Right lung (tissue), 5 donors: ENCODE results near the gene SPG11. TPM values are rescaled to one million over a fixed set of nuclear protein-coding genes. Genes with fewer than 3 reads are reported as not detected.

Experiments
- DNase-seq, 2 donors: peaks; one replicate each; pipeline ENCODE4 v3.0.0-alpha.2; 2013
- polyA plus RNA-seq, 5 donors: library from polyadenylated mRNA; unstranded; fragments of 120-200 nt; gene quantifications; one replicate each; pipeline versions ENCODE4 v1.2.1 to v1.2.3, GENCODE V29; 2013; ENCODE audit warnings: inconsistent platforms in 1 of 5, low replicate concordance in 1 of 5; ENCODE audit not compliant: insufficient read length in 5 of 5, insufficient read depth in 1 of 5

The SPG11 gene
- polyA plus RNA-seq, 5 donors = 73.3 to 87.4 (median 79.5) TPM

- DNase-seq = peak; percentile 48 to 55
These were observed 19.6 kb upstream of the SPG11 start for GRCh38 chr15:44682809-44683682.

GRCh38 chr15:44682211-44682610 is 18.7 kb upstream of the SPG11 start:
- DNase-seq = no peak

GRCh38 chr15:44676676-44677075 is 13.2 kb upstream of the SPG11 start:
- no peak for DNase-seq

DNA sequence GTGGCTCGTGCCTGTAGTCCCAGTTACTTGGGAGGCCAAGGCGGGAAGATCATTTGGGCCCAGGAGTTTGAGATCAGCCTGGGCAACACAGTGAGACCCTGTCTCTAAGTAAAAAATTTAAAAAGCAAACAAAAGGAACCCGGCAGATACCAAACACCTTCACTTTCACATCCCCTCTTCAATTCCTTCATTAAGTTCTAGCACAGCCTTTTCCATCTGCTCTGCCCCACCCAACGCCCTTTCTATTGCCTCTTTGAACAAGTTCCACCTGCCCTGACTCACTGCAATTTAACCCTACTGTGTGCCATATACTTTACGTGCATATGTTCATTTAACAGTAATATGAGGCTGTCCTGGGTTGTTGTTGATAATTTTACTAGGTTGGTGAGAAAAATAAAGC is 12.4 kb upstream of the SPG11 start:
- no peak for DNase-seq

- no peak for DNase-seq
These were observed 10.2 kb upstream of the SPG11 start for GRCh38 chr15:44673639-44674038.

GRCh38 chr15:44670087-44670950 is 6.9 kb upstream of the SPG11 start:
- DNase-seq = no peak

GRCh38 chr15:44668921-44669320 is 5.5 kb upstream of the SPG11 start:
- DNase-seq = no peak

DNA sequence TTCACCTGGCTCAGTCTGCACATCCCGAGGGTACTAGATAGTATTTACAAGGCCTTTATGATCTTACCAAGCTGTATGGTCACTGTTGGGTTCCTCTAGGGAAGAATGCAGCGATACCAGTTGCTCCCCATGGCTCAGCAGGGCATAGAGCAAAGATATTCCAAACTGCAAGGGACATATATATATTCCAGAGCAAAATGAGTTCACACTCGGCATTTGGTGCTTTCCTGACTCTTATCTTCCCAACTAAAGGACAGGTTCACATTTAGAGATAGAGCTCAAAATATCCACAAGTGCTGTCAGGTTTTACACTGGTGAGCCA is 3.5 kb upstream of the SPG11 start:
- no peak for DNase-seq

- no peak for DNase-seq
These were observed 3.0 kb upstream of the SPG11 start for GRCh38 chr15:44666210-44667038.

DNA sequence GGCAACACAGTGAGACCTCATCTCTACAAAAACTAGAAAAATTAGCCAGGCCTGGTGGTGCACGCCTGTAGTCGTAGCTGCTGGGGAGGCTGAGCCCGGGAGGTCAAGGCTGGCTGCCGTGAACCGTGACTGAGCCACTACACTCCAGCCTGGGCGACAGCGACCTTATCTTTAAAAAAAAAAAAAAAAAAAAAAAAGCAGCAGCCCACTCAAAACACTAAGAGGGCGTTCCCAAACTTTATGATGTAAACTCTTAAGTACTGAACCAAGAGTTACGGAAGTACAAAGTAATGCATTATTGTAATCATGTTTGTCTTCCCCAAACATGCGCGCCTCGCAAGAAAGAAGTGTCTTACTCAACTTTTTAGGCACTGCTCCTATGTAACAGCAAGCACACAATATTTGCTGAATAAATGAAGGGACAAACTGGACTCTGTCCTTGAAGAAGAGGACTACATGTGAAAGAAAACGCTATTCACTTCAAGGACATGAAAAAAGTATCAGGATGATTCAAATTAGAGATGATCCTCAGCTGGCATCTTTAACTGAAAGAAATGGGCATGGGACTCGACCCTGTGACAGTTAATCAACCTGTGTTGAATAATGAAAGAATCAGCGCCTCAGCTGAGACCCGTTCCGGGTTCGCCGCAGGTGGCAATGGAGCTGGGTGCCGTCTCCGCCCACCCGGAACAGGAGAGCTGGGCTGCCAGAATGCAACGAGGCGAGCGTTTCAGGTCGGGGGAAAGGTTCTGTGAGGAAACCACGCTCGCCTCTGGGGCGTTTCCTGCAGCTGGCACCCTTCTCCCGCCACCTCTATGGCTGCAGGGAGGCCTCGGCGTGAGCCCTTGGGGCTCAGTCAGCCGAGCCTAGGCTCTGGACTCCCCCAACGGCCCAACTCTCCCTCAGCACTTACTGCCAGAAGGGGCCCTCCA is 718 bp downstream of the SPG11 start:
- peak in 1 of 2 donors; percentile 64 for DNase-seq

DNA sequence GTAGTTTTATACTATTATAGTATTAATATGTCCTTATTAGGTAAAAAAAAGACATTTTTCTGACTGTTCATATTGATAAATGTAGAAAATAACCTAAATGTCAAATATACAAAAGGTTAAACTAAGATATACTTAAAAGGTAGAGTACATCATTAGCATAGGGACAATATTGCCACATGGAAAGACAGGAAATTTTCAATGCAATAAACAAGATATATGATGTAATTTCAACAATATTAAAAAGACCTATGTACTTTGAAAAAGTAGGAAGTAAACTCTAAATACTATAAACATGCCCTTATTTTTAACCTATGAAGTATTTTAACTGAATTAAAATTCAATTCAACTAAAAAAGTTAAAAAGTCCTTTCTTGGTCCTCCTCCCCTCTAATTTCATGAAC is 1.9 kb downstream of the SPG11 start:
- no peak for DNase-seq

DNA sequence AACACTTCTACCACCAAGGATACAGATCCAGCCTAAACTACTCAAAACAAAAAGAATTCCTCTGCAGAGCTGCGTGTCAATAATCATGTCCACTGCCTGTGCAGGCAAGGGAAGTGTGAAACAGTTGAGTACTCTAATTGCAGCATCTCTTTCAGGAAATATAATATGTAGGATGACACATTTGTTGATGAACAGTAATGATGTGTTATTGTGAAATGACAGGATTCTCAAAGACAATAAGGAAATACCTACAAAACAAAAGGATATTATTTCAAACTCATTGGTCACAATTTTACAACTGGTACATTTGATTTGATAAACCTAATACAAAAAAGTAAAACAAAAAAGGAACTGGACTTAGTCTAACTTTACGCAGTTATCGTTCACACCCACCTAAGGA is 4.4 kb downstream of the SPG11 start:
- no peak for DNase-seq

DNA sequence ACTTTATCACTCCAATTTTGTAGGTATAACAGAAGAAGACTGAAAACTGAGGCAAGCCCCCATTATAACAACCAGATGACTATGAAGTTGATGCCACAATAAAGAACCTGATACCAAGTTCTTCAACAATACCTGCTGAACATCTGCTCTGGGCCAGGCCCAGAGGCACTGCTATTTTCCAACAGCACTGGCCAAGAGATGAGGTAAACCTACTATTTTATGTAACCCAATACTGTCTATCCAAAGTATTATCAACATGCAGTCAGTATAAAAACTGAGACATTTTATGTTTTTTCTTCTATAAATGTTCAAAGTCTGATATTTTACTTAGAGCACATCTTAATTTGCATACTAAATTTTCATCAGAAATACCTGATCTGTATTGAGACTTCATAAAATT is 6.1 kb downstream of the SPG11 start:
- DNase-seq = no peak

- DNase-seq = no peak
These were observed 6.5 kb downstream of the SPG11 start for GRCh38 chr15:44656913-44657312.

- no peak for DNase-seq
These were observed 7.2 kb downstream of the SPG11 start for GRCh38 chr15:44656298-44656697.

GRCh38 chr15:44654858-44655257 is 8.6 kb downstream of the SPG11 start:
- DNase-seq = no peak

DNA sequence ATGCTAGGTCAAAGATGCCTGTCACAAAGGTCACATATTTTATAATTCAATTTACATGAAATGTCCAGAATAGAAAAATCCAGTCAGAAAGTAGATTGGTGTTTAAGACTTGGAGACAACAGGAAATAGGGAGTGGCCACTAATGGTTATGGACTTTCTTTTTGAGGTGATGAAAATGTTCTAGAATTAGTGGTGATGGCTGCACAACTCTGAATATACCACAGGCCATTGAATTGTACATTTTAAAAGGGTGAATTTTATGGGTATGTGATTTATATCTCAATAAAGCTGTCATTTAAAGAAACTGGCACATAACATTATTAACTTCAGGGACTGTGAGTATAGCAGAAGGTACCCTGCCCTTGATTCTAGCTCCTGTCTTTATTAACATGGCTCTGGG is 15.8 kb downstream of the SPG11 start:
- no peak for DNase-seq

GRCh38 chr15:44647036-44647435 is 16.4 kb downstream of the SPG11 start:
- DNase-seq = no peak

GRCh38 chr15:44646460-44646859 is 17.0 kb downstream of the SPG11 start:
- no peak for DNase-seq

- DNase-seq = no peak
These were observed 21.8 kb downstream of the SPG11 start for GRCh38 chr15:44641651-44642050.

GRCh38 chr15:44636976-44637375 is 26.5 kb downstream of the SPG11 start:
- no peak for DNase-seq
